ENCODE results near the gene DPP3.

Gene DPP3

GRCh38 chr11:66465373-66466224 lies 14.6 kb upstream of the DPP3 start:
- no peaks in the 10 kb centered on the region for H3K27me3 ChIP-seq (ENCODE audit: insufficient read depth, low read length)
- peak overlapping the region; percentile 34; the same call in 1 of the 2 replicates for H3K27ac ChIP-seq (ENCODE audit: low read depth, low read length)
- H3K9ac ChIP-seq (ENCODE audit: low read depth, low read length): no peak overlapping the region
- peaks cover 13% of the 10 kb centered on the region; the same call in 1 of the 2 replicates for H3K9me3 ChIP-seq (ENCODE audit: insufficient read depth, low read depth, low read length)
- peaks cover 14% of the 10 kb centered on the region for H3K4me1 ChIP-seq (ENCODE audit: insufficient read depth, low read length)
- H3K36me3 ChIP-seq (ENCODE audit: insufficient read depth, low read length): 0 out of 2 replicates have a peak, but pooled peaks cover 1% of the 10 kb centered on the region
- 54% methylated on average over 18 of the region's 19 CpGs for WGBS
- peak overlapping the region; percentile 77 for H3K4me3 ChIP-seq (ENCODE audit: low read length)

GRCh38 chr11:66466225-66467033 lies 13.8 kb upstream of the DPP3 start, which contains the start of gene PELI3:
PELI3 (plus strand) TSS chr11:66466905; CDS start chr11:66468129, 1,224 bp downstream.
- Histone ChIP-seq H3K9me3 (ENCODE audit: insufficient read depth, low read depth, low read length) (peaks cover 9% of the 10 kb centered on the region; the same call in 1 of the 2 replicates), H3K9ac (ENCODE audit: low read depth, low read length) (peak within 1 kb of the TSS; percentile 64), H3K27ac (ENCODE audit: low read depth, low read length) (peak within 1 kb of the TSS; percentile 34; the same call in 1 of the 2 replicates), H3K4me1 (ENCODE audit: insufficient read depth, low read length) (peaks cover 14% of the 10 kb centered on the region), H3K36me3 (ENCODE audit: insufficient read depth, low read length) (0 out of 2 replicates have a peak, but pooled peaks cover 3% of the 10 kb centered on the region), H3K4me3 (ENCODE audit: low read length) (peak within 1 kb of the TSS; percentile 77), H3K27me3 (ENCODE audit: insufficient read depth, low read length) (no peaks in the 10 kb centered on the region)
- WGBS: under 1% methylated on average over 56 of the region's 63 CpGs

GRCh38 chr11:66467034-66467659 lies 13.1 kb upstream of the DPP3 start:
- peak overlapping the region; percentile 64 for H3K9ac ChIP-seq (ENCODE audit: low read depth, low read length)
- 3% methylated on average over 72 of the region's 72 CpGs for WGBS
- no peak overlapping the region for H3K27ac ChIP-seq (ENCODE audit: low read depth, low read length)
- H3K4me1 ChIP-seq (ENCODE audit: insufficient read depth, low read length): peaks cover 14% of the 10 kb centered on the region
- no peaks in the 10 kb centered on the region for H3K27me3 ChIP-seq (ENCODE audit: insufficient read depth, low read length)
- peaks cover 4% of the 10 kb centered on the region; the same call in 1 of the 2 replicates for H3K36me3 ChIP-seq (ENCODE audit: insufficient read depth, low read length)
- peaks cover 7% of the 10 kb centered on the region; the same call in 1 of the 2 replicates for H3K9me3 ChIP-seq (ENCODE audit: insufficient read depth, low read depth, low read length)
- H3K4me3 ChIP-seq (ENCODE audit: low read length): peak overlapping the region; percentile 77

DNA sequence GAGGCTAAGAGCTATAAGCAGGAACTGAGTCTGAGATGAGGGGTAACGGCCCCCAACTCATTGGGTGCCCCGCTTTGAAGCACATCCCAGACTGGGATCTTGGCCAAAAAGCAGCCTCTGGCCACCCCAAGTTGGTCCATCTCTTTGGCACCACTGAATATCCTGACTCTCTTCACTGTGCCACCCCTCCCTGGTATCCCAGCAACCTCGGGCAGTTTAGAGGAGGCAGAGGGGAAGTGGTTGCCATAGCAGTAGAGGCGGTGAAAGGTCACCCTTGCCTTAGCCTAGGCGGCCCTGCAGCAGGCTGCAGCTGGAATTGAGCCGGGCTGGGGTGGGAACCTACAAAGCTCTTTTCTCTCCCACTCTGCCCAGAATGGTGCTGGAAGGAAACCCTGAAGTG lies 12.5 kb upstream of the DPP3 start:
- Histone ChIP-seq H3K27ac (ENCODE audit: low read depth, low read length) (no peak overlapping the region), H3K36me3 (ENCODE audit: insufficient read depth, low read length) (peaks cover 10% of the 10 kb centered on the region; the same call in 1 of the 2 replicates), H3K4me1 (ENCODE audit: insufficient read depth, low read length) (peaks cover 14% of the 10 kb centered on the region), H3K27me3 (ENCODE audit: insufficient read depth, low read length) (no peaks in the 10 kb centered on the region), H3K9me3 (ENCODE audit: insufficient read depth, low read depth, low read length) (peaks cover 4% of the 10 kb centered on the region; the same call in 1 of the 2 replicates), H3K9ac (ENCODE audit: low read depth, low read length) (no peak overlapping the region), H3K4me3 (ENCODE audit: low read length) (peak overlapping the region; percentile 77)
- 72% methylated on average over 6 of the region's 6 CpGs for WGBS

GRCh38 chr11:66468691-66469090 lies 11.5 kb upstream of the DPP3 start:
- Histone ChIP-seq H3K9me3 (ENCODE audit: insufficient read depth, low read depth, low read length) (no peaks in the 10 kb centered on the region), H3K4me3 (ENCODE audit: low read length) (no peak overlapping the region), H3K36me3 (ENCODE audit: insufficient read depth, low read length) (peaks cover 16% of the 10 kb centered on the region; the same call in 1 of the 2 replicates), H3K27me3 (ENCODE audit: insufficient read depth, low read length) (no peaks in the 10 kb centered on the region), H3K9ac (ENCODE audit: low read depth, low read length) (no peak overlapping the region), H3K27ac (ENCODE audit: low read depth, low read length) (no peak overlapping the region), H3K4me1 (ENCODE audit: insufficient read depth, low read length) (peaks cover 14% of the 10 kb centered on the region)
- 92% methylated on average over 6 of the region's 6 CpGs for WGBS

DNA sequence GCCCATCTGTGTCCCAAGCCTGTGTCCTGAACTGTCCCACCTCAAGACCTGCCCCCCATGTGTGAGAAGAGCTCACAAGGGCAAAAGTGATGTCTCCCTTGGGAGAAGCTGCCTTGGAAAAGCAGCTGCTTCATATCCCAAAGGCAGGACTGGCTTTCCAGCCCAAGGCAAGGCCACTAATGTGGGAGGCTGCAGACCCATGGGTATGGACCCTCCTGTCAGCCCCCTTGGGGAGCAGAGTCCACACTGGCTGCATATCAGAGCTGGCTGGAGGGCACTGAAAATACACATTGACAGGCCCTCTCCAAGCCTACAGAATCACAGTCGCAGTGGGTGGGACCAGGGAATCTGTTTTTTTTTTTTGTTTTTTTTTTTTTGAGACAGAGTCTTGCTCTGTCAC lies 10.8 kb upstream of the DPP3 start:
- H3K4me1 ChIP-seq (ENCODE audit: insufficient read depth, low read length): peaks cover 14% of the 10 kb centered on the region
- no peak overlapping the region for H3K9ac ChIP-seq (ENCODE audit: low read depth, low read length)
- H3K9me3 ChIP-seq (ENCODE audit: insufficient read depth, low read depth, low read length): no peaks in the 10 kb centered on the region
- H3K36me3 ChIP-seq (ENCODE audit: insufficient read depth, low read length): peaks cover 19% of the 10 kb centered on the region; the same call in 1 of the 2 replicates
- H3K27ac ChIP-seq (ENCODE audit: low read depth, low read length): peak overlapping the region; percentile 13; the same call in 1 of the 2 replicates
- H3K27me3 ChIP-seq (ENCODE audit: insufficient read depth, low read length): no peaks in the 10 kb centered on the region
- 88% methylated on average over 1 of the region's 1 CpG for WGBS
- H3K4me3 ChIP-seq (ENCODE audit: low read length): no peak overlapping the region

- H3K36me3 ChIP-seq (ENCODE audit: insufficient read depth, low read length): peaks cover 19% of the 10 kb centered on the region; the same call in 1 of the 2 replicates
- H3K27me3 ChIP-seq (ENCODE audit: insufficient read depth, low read length): no peaks in the 10 kb centered on the region
- H3K27ac ChIP-seq (ENCODE audit: low read depth, low read length): peak overlapping the region; percentile 30; the same call in 1 of the 2 replicates
- peaks cover 13% of the 10 kb centered on the region for H3K4me1 ChIP-seq (ENCODE audit: insufficient read depth, low read length)
- H3K9me3 ChIP-seq (ENCODE audit: insufficient read depth, low read depth, low read length): no peaks in the 10 kb centered on the region
- H3K9ac ChIP-seq (ENCODE audit: low read depth, low read length): no peak overlapping the region
- WGBS: 65% methylated on average over 3 of the region's 3 CpGs
- no peak overlapping the region for H3K4me3 ChIP-seq (ENCODE audit: low read length)
Measured at GRCh38 chr11:66470015-66470414, 10.2 kb upstream of the DPP3 start.

GRCh38 chr11:66471142-66471541 lies 9.1 kb upstream of the DPP3 start:
- Histone ChIP-seq H3K4me3 (ENCODE audit: low read length) (no peak overlapping the region), H3K27me3 (ENCODE audit: insufficient read depth, low read length) (no peaks in the 10 kb centered on the region), H3K36me3 (ENCODE audit: insufficient read depth, low read length) (peaks cover 19% of the 10 kb centered on the region; the same call in 1 of the 2 replicates), H3K27ac (ENCODE audit: low read depth, low read length) (no peak overlapping the region), H3K9me3 (ENCODE audit: insufficient read depth, low read depth, low read length) (no peaks in the 10 kb centered on the region), H3K9ac (ENCODE audit: low read depth, low read length) (no peak overlapping the region), H3K4me1 (ENCODE audit: insufficient read depth, low read length) (peaks cover 6% of the 10 kb centered on the region; the same call in 1 of the 2 replicates)
- WGBS: 97% methylated on average over 16 of the region's 16 CpGs

GRCh38 chr11:66472054-66472453 lies 8.2 kb upstream of the DPP3 start:
- Histone ChIP-seq H3K9ac (ENCODE audit: low read depth, low read length) (no peak overlapping the region), H3K27ac (ENCODE audit: low read depth, low read length) (no peak overlapping the region), H3K27me3 (ENCODE audit: insufficient read depth, low read length) (no peaks in the 10 kb centered on the region), H3K4me3 (ENCODE audit: low read length) (no peak overlapping the region), H3K36me3 (ENCODE audit: insufficient read depth, low read length) (peaks cover 19% of the 10 kb centered on the region; the same call in 1 of the 2 replicates), H3K9me3 (ENCODE audit: insufficient read depth, low read depth, low read length) (no peaks in the 10 kb centered on the region), H3K4me1 (ENCODE audit: insufficient read depth, low read length) (peaks cover 9% of the 10 kb centered on the region; the same call in 1 of the 2 replicates)
- 93% methylated on average over 9 of the region's 9 CpGs for WGBS

DNA sequence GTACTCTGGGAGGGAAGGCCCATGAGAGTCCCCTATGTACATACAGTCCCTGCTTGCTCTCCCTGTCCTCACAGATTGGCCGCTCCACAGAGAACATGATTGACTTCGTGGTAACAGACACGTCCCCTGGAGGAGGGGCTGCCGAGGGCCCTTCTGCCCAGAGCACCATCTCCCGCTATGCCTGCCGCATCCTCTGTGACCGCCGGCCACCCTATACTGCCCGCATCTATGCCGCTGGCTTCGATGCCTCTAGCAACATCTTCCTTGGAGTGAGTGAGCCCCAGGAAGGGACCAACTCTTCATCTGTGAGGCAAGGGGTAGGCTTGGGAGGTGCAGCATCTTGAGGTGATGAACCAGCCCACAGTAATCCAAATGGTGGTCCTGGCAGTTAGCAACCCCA lies 7.1 kb upstream of the DPP3 start:
- no peaks in the 10 kb centered on the region for H3K27me3 ChIP-seq (ENCODE audit: insufficient read depth, low read length)
- H3K4me1 ChIP-seq (ENCODE audit: insufficient read depth, low read length): peaks cover 6% of the 10 kb centered on the region; the same call in 1 of the 2 replicates
- H3K9ac ChIP-seq (ENCODE audit: low read depth, low read length): no peak overlapping the region
- H3K36me3 ChIP-seq (ENCODE audit: insufficient read depth, low read length): peaks cover 19% of the 10 kb centered on the region; the same call in 1 of the 2 replicates
- H3K4me3 ChIP-seq (ENCODE audit: low read length): no peak overlapping the region
- 93% methylated on average over 11 of the region's 11 CpGs for WGBS
- no peaks in the 10 kb centered on the region for H3K9me3 ChIP-seq (ENCODE audit: insufficient read depth, low read depth, low read length)
- no peak overlapping the region for H3K27ac ChIP-seq (ENCODE audit: low read depth, low read length)

Measured in HUES64 (cell line).